Measurements from ENCODE around the gene TMEM132C. TPM values are rescaled to one million over a fixed set of nuclear protein-coding genes. Genes with fewer than 3 reads are reported as not detected.

The TMEM132C gene
- polyA plus RNA-seq, 2 of the 4 experiments (the other 2 are of a cell fraction) = not detected

- FAIRE-seq (no peak), DNase-seq (ENCODE audit: low read depth in 1 of 2, low spot score in 1 of 2) (no peak), ATAC-seq (no peak)
- Histone ChIP-seq H3K4me3 (no peak overlapping the region), H3K4me1 (no peaks in the 10 kb centered on the region), H3K27ac (no peak overlapping the region), H3K4me2 (no peak overlapping the region), H3K9me3 (0 out of 3 replicates have a peak, but pooled peaks cover 5% of the 10 kb centered on the region)
- no peak for TF ChIP-seq CEBPB (IDR thresholded peaks at IDR 0.05)
- ChIA-PET POLR2A (no interaction called here), CTCF (no interaction called here)
- 5% methylated on average over 20 of the region's 20 CpGs for WGBS (ENCODE audit: missing lambda C conversion rate)
These were observed 56.4 kb downstream of the TMEM132C start for GRCh38 chr12:128323145-128323920.

- Histone ChIP-seq H3K9me3 (0 out of 3 replicates have a peak, but pooled peaks cover 5% of the 10 kb centered on the region), H3K4me1 (no peaks in the 10 kb centered on the region), H3K4me3 (no peak overlapping the region), H3K27ac (no peak overlapping the region), H3K4me2 (no peak overlapping the region)
- FAIRE-seq = no peak
- ChIA-PET CTCF (no interaction called here), POLR2A (no interaction called here)
- WGBS (ENCODE audit: missing lambda C conversion rate) = 28% methylated on average over 7 of the region's 12 CpGs
- no peak for ATAC-seq
- no peak for DNase-seq (ENCODE audit: low read depth in 1 of 2, low spot score in 1 of 2)
- TF ChIP-seq CBX8 (IDR thresholded peaks at IDR 0.05) (no peak), NFE2L2 (conservative IDR thresholded peaks at IDR 0.05; ENCODE audit: low read length) (no peak), NPAS2 (CRISPR knock-in tag; IDR thresholded peaks at IDR 0.05; ENCODE audit: borderline replicate concordance) (no peak), FOXS1 (CRISPR knock-in tag; IDR thresholded peaks at IDR 0.05) (no peak), HMGXB4 (CRISPR knock-in tag; IDR thresholded peaks at IDR 0.05; ENCODE audit: borderline replicate concordance) (no peak), CHD4 (IDR thresholded peaks at IDR 0.05; ENCODE audit: borderline replicate concordance) (no peak), EHMT2 (IDR thresholded peaks at IDR 0.05; ENCODE audit: low read depth) (no peak), E2F6 (IDR thresholded peaks at IDR 0.05; ENCODE audit: borderline replicate concordance, low read depth) (no peak), REST (IDR thresholded peaks at IDR 0.05) (no peak), MAX (IDR thresholded peaks at IDR 0.05) (no peak), RAD21 (conservative IDR thresholded peaks at IDR 0.05 in 1 of 2, IDR thresholded peaks at IDR 0.05 in 1 of 2) (no peak), ELK1 (IDR thresholded peaks at IDR 0.05; ENCODE audit: low read depth, low read length) (no peak), KDM5A (IDR thresholded peaks at IDR 0.05) (no peak), MAZ (IDR thresholded peaks at IDR 0.05; ENCODE audit: borderline replicate concordance, low read depth, low read length) (no peak)
These were observed 58.7 kb downstream of the TMEM132C start for GRCh38 chr12:128325646-128326045.
